Endothelial cell of umbilical vein (primary cell): ENCODE measurements around the gene ERICH6B. TPM values are rescaled to one million over a fixed set of nuclear protein-coding genes. Genes with fewer than 3 reads are reported as not detected.

Experiments used
- BruUV-seq: library from RNA; stranded (reverse); fragments of 400-500 nt; replicated peaks from 2 replicates; lab custom pipeline; 2021; lab: Mats Ljungman, UMichigan
- CTCF ChIA-PET: fragments of 300-600, 350-600 bp; sonication (Branson Sonifier 250); formaldehyde crosslinking; loops from one replicate; lab custom pipeline; 2021; ENCODE audit warnings: antibody characterized with exemption, inconsistent platforms; lab: Charles Lee
- POLR2A ChIA-PET: fragments of 300-600, 350-600 bp; sonication (Branson Sonifier 250); formaldehyde crosslinking; loops from one replicate; lab custom pipeline; 2021; ENCODE audit warnings: antibody characterized with exemption, inconsistent platforms; lab: Charles Lee
- DNase-seq: peaks from one replicate; pipeline ENCODE4 v3.0.0-alpha.2; 2011; ENCODE audit warnings: low read depth, low spot score
- FAIRE-seq: peaks from 2 replicates; lab custom pipeline; 2011; peaks lifted over from hg19 to GRCh38; lab: Jason Lieb, UNC
- H2AFZ ChIP-seq: 2 replicates; pipeline ENCODE4 v1.6.0; 2012; ENCODE audit warnings: low read depth, low read length, control low read depth, inconsistent platforms
- H3K27ac ChIP-seq: 2 replicates; pipeline ENCODE4 v1.5.1; 2011; ENCODE audit warnings: low read depth, mild to moderate bottlenecking, control low read depth, low read length, moderate library complexity; ENCODE audit not compliant: insufficient read depth
- H3K27me3 ChIP-seq, 2 experiments: 2 replicates each; pipeline versions ENCODE4 v1.6.0 to v1.6.1; 2011; ENCODE audit warnings: low read length in 2 of 2, mixed read lengths in 1 of 2; ENCODE audit not compliant: control insufficient read depth in 2 of 2, insufficient read depth in 2 of 2
- H3K36me3 ChIP-seq, 2 experiments: 2 replicates in 1 of 2; 3 replicates in 1 of 2; pipeline ENCODE4 v1.5.1; 2011; ENCODE audit warnings: low read length in 2 of 2, mild to moderate bottlenecking in 1 of 2, moderate library complexity in 1 of 2; ENCODE audit not compliant: control insufficient read depth in 2 of 2, insufficient read depth in 2 of 2; ENCODE audit errors: extremely low read depth in 1 of 2
- H3K4me1 ChIP-seq: 3 replicates; pipeline ENCODE4 v1.5.1; 2011; ENCODE audit warnings: mild to moderate bottlenecking, low read length; ENCODE audit not compliant: control insufficient read depth, insufficient read depth; ENCODE audit errors: extremely low read depth
- H3K4me2 ChIP-seq: 2 replicates; pipeline ENCODE4 v1.6.1; 2011; ENCODE audit warnings: low read length, control low read depth, mixed read lengths; ENCODE audit not compliant: insufficient read depth
- H3K4me3 ChIP-seq, 3 experiments: fragments of 200-600 bp in 1 of 3; sonication (generic), shearing (Covaris generic) in 1 of 3; replicated peaks in 1 of 3; 2 replicates each; pipeline ENCODE4 v1.5.1; 2011 to 2016; ENCODE audit warnings: control low read depth in 3 of 3, low read length in 3 of 3, mild to moderate bottlenecking in 2 of 3, inconsistent platforms in 1 of 3, low read depth in 1 of 3, moderate library complexity in 1 of 3; ENCODE audit not compliant: insufficient read depth in 1 of 3
- H3K79me2 ChIP-seq: 2 replicates; pipeline ENCODE4 v1.6.0; 2012; ENCODE audit warnings: low read length, inconsistent platforms; ENCODE audit not compliant: control insufficient read depth, insufficient read depth
- H3K9ac ChIP-seq: replicated peaks from 2 replicates; pipeline ENCODE3; 2011; ENCODE audit warnings: low read length, control low read depth; ENCODE audit not compliant: insufficient read depth; ENCODE audit errors: extremely low read depth
- H3K9me1 ChIP-seq: replicated peaks from 3 replicates; pipeline ENCODE4 v1.6.0; 2011; ENCODE audit warnings: mild to moderate bottlenecking, low read length; ENCODE audit not compliant: control insufficient read depth, insufficient read depth; ENCODE audit errors: extremely low read depth
- H3K9me3 ChIP-seq: replicated peaks from 2 replicates; pipeline ENCODE4 v1.5.1; 2012; ENCODE audit warnings: low read length, inconsistent platforms; ENCODE audit not compliant: control insufficient read depth, insufficient read depth
- H4K20me1 ChIP-seq: replicated peaks from 2 replicates; pipeline ENCODE3; 2011; ENCODE audit warnings: mild to moderate bottlenecking, low read length; ENCODE audit not compliant: control insufficient read depth, insufficient read depth; ENCODE audit errors: extremely low read depth
- EZH2 ChIP-seq: IDR thresholded peaks from 2 replicates; pipeline ENCODE4 v1.6.1; 2012; ENCODE audit warnings: borderline replicate concordance, low read depth, mild to moderate bottlenecking, moderate library complexity, low read length, inconsistent platforms; ENCODE audit not compliant: severe bottlenecking
- FOS ChIP-seq: IDR thresholded peaks from 2 replicates; pipeline ENCODE4 v1.6.1; 2011; ENCODE audit warnings: mild to moderate bottlenecking, low read length, moderate library complexity, borderline replicate concordance; ENCODE audit not compliant: insufficient read depth
- GATA2 ChIP-seq: IDR thresholded peaks from 2 replicates; pipeline ENCODE4 v1.7.0; 2011; ENCODE audit warnings: low read depth, mild to moderate bottlenecking, moderate library complexity, mixed read lengths, low read length; ENCODE audit not compliant: insufficient read length, insufficient read depth
- JUN ChIP-seq: IDR thresholded peaks from 2 replicates; pipeline ENCODE4 v1.6.1; 2011; ENCODE audit warnings: borderline replicate concordance, low read depth; ENCODE audit not compliant: insufficient read length, insufficient read depth
- MYC ChIP-seq: IDR thresholded peaks from one replicate; pipeline ENCODE4 v1.6.1; 2011; ENCODE audit warnings: mild to moderate bottlenecking, low read depth, low read length
- POLR2A ChIP-seq: IDR thresholded peaks from 2 replicates; pipeline ENCODE4 v1.6.1; 2012; ENCODE audit warnings: low read depth, mild to moderate bottlenecking, control low read depth, low read length
- POLR2AphosphoS5 ChIP-seq: IDR thresholded peaks from 2 replicates; pipeline ENCODE4 v1.6.1; 2012; ENCODE audit warnings: low read depth, mild to moderate bottlenecking, control low read depth, low read length, moderate library complexity; ENCODE audit not compliant: insufficient read depth
- dilution Hi-C: fragments of 300-500 bp; cut with MboI; formaldehyde crosslinking; loops from one replicate; pipeline ENCODE4 v1.15.0; 2019; ENCODE audit warnings: low sequenced_read_pairs; ENCODE audit not compliant: extremely low pct_ligation_motif_present
- intact Hi-C: fragments of 100-400 bp; cut with micrococcal nuclease; formaldehyde crosslinking; loops from one replicate; pipeline ENCODE4 v1.10.0; 2022
- polyA plus RNA-seq, 4 experiments: library from polyadenylated mRNA; depleted of rRNA in 3 of 4; stranded (reverse) in 3 of 4; unstranded in 1 of 4; fragments of >200 nt; gene quantifications; 2 replicates each; pipeline versions ENCODE4 v1.2.1 to v1.2.3, GENCODE V29; 2011 to 2012; ENCODE audit warnings: missing spikeins in 1 of 4
- total RNA-seq: library from RNA; stranded (reverse); gene quantifications from 2 replicates; pipeline ENCODE4 v1.2.3, GENCODE V29; 2021
- TF ChIP-seq, protein P1 (sequence below): IDR thresholded peaks from 2 replicates; pipeline ENCODE4 v1.6.1; 2011; ENCODE audit not compliant: insufficient read depth, insufficient read length
- TF ChIP-seq, protein P2 (sequence below), 2 donors: IDR thresholded peaks; 1 replicate in 1 of 2; 2 replicates in 1 of 2; pipeline ENCODE4 v1.5.1; 2011; ENCODE audit warnings: low read length in 2 of 2, mild to moderate bottlenecking in 2 of 2, moderate library complexity in 2 of 2, control low read depth in 1 of 2, inconsistent platforms in 1 of 2, low read depth in 1 of 2; ENCODE audit not compliant: insufficient read depth in 1 of 2; ENCODE audit errors: extremely low read depth in 1 of 2

Gene ERICH6B
- total and polyA plus RNA-seq, 2 donors (not counting 3 experiments of a cell fraction or from before 2014, with no cell fraction given), result not detected

DNA sequence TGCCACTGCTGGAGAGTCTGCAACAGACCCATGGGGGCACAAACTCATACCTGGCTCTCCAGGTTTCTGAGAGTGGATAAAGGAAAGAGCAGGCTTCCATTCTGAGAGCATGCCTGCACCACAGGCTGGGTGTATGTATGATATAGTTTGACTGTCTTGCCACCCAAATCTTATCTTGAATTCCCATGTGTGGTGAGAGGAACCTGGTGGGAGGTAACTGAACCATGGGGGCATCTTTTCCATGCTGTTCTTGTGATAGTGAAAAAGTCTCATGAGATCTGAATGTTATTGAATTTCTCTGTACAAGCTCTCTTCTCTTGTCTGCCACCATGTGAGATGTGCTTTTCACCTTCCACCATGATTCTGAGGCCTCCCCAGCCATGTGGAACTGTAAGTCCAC, 50.2 kb downstream of the ERICH6B start:
- Histone ChIP-seq H3K4me3 (no peak overlapping the region), H4K20me1 (no peaks in the 10 kb centered on the region), H3K79me2 (no peaks in the 10 kb centered on the region), H3K9ac (no peak overlapping the region), H3K36me3 (no peaks in the 10 kb centered on the region), H3K27me3 (peaks cover 0 to 3% of the 10 kb centered on the region in 2 experiments), H2AFZ (no peak overlapping the region), H3K9me3 (no peaks in the 10 kb centered on the region), H3K27ac (no peak overlapping the region), H3K9me1 (no peaks in the 10 kb centered on the region), H3K4me2 (no peak overlapping the region), H3K4me1 (no peaks in the 10 kb centered on the region)
- BruUV-seq, result no TSS peak
- intact Hi-C loops (no loop called here), dilution Hi-C loops (no loop called here)
- ChIA-PET CTCF (no interaction called here), POLR2A (no interaction called here)
- FAIRE-seq, result no peak
- TF ChIP-seq, protein P1, sequence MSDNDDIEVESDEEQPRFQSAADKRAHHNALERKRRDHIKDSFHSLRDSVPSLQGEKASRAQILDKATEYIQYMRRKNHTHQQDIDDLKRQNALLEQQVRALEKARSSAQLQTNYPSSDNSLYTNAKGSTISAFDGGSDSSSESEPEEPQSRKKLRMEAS, result no peak
- no peak for TF ChIP-seq POLR2A
- TF ChIP-seq FOS, result no peak
- TF ChIP-seq, protein P2, sequence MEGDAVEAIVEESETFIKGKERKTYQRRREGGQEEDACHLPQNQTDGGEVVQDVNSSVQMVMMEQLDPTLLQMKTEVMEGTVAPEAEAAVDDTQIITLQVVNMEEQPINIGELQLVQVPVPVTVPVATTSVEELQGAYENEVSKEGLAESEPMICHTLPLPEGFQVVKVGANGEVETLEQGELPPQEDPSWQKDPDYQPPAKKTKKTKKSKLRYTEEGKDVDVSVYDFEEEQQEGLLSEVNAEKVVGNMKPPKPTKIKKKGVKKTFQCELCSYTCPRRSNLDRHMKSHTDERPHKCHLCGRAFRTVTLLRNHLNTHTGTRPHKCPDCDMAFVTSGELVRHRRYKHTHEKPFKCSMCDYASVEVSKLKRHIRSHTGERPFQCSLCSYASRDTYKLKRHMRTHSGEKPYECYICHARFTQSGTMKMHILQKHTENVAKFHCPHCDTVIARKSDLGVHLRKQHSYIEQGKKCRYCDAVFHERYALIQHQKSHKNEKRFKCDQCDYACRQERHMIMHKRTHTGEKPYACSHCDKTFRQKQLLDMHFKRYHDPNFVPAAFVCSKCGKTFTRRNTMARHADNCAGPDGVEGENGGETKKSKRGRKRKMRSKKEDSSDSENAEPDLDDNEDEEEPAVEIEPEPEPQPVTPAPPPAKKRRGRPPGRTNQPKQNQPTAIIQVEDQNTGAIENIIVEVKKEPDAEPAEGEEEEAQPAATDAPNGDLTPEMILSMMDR (IDR thresholded peaks at IDR 0.05; ENCODE audit: extremely low read depth in 1 of 2, insufficient read depth in 1 of 2, low read depth in 1 of 2, low read length in 2 of 2), result no peak
- no peak for TF ChIP-seq JUN
- TF ChIP-seq POLR2AphosphoS5, result no peak
- TF ChIP-seq MYC, result no peak
- TF ChIP-seq GATA2, result no peak
- TF ChIP-seq EZH2, result no peak
- no peak for DNase-seq
